Endodermal cell (in vitro differentiated cells): ENCODE results near the gene RCL1. TPM values are rescaled to one million over a fixed set of nuclear protein-coding genes. Genes with fewer than 3 reads are reported as not detected.

Experiments
- DNase-seq: peaks from one replicate; pipeline ENCODE4 v3.0.0-alpha.2; 2017
- H3K27ac ChIP-seq: 2 replicates; pipeline ENCODE4 v1.5.1; 2013; ENCODE audit warnings: mild to moderate bottlenecking, low read depth, low read length, moderate library complexity
- H3K27me3 ChIP-seq: 2 replicates; pipeline ENCODE4 v1.6.1; 2013; ENCODE audit warnings: mild to moderate bottlenecking, low read length, moderate library complexity; ENCODE audit not compliant: insufficient read depth, control insufficient read depth, poor library complexity, severe bottlenecking
- H3K36me3 ChIP-seq: 2 replicates; pipeline ENCODE4 v1.7.0; 2013; ENCODE audit warnings: mild to moderate bottlenecking, low read length, moderate library complexity; ENCODE audit not compliant: control insufficient read depth, insufficient read depth
- H3K4me1 ChIP-seq: one replicate; pipeline ENCODE4 v1.7.0; 2013; ENCODE audit warnings: low read length; ENCODE audit not compliant: control insufficient read depth, insufficient read depth
- H3K4me3 ChIP-seq: 2 replicates; pipeline ENCODE4 v1.5.1; 2013; ENCODE audit warnings: mild to moderate bottlenecking, low read length, moderate library complexity
- H3K9ac ChIP-seq: 2 replicates; pipeline ENCODE4 v1.6.1; 2013; ENCODE audit warnings: mild to moderate bottlenecking, low read length, moderate library complexity; ENCODE audit not compliant: poor library complexity, severe bottlenecking; ENCODE audit errors: extremely low read depth
- H3K9me3 ChIP-seq: 2 replicates; pipeline ENCODE4 v1.6.1; 2013; ENCODE audit warnings: mild to moderate bottlenecking, low read length, moderate library complexity; ENCODE audit not compliant: control insufficient read depth
- H3K27ac Mint-ChIP-seq: 2 replicates; pipeline ENCODE4 v1.8.0; 2020; ENCODE audit warnings: mixed read lengths
- H3K27me3 Mint-ChIP-seq: 2 replicates; pipeline ENCODE4 v1.8.0; 2021; ENCODE audit warnings: mild to moderate bottlenecking, mixed read lengths; ENCODE audit not compliant: insufficient read depth
- H3K36me3 Mint-ChIP-seq: 2 replicates; pipeline ENCODE4 v1.8.0; 2020; ENCODE audit warnings: low read depth, mixed read lengths
- H3K4me1 Mint-ChIP-seq: 2 replicates; pipeline ENCODE4 v1.8.0; 2020; ENCODE audit warnings: mixed read lengths
- H3K4me3 Mint-ChIP-seq: 2 replicates; pipeline ENCODE4 v1.8.0; 2020; ENCODE audit warnings: mild to moderate bottlenecking, moderate library complexity, mixed read lengths
- H3K9me3 Mint-ChIP-seq: 2 replicates; pipeline ENCODE4 v1.8.0; 2020; ENCODE audit warnings: mild to moderate bottlenecking, mixed read lengths
- WGBS, 2 experiments: methylation state at CpG; one replicate each; pipeline versions ENCODE4 v1.1.5 to v1.1.7; 2013; ENCODE audit warnings: missing lambda C conversion rate in 2 of 2, mixed read lengths in 1 of 2; ENCODE audit not compliant: insufficient coverage in 1 of 2, insufficient read length in 1 of 2; 5-methylcytosine and 5-hydroxymethylcytosine counted together
- total RNA-seq, 2 donors: library from RNA; stranded (reverse); fragmentation: NEBNext Ultra II Directional in 1 of 2; extraction: Animal tissue kit (Norgen Biotek cat#: 25700) in 1 of 2; gene quantifications; 2 replicates in 1 of 2; 3 replicates in 1 of 2; pipeline ENCODE4 v1.2.1, GENCODE V29; 2021
- TF ChIP-seq, protein P1 (sequence below): fragments of 200-600 bp; sonication (generic); conservative IDR thresholded peaks from 2 replicates; pipeline ENCODE4 v1.5.0; 2021; ENCODE audit warnings: antibody characterized with exemption, mild to moderate bottlenecking

Gene RCL1
- total RNA-seq, 2 donors from 2014 or later = 13.2 to 18.6 TPM

DNA sequence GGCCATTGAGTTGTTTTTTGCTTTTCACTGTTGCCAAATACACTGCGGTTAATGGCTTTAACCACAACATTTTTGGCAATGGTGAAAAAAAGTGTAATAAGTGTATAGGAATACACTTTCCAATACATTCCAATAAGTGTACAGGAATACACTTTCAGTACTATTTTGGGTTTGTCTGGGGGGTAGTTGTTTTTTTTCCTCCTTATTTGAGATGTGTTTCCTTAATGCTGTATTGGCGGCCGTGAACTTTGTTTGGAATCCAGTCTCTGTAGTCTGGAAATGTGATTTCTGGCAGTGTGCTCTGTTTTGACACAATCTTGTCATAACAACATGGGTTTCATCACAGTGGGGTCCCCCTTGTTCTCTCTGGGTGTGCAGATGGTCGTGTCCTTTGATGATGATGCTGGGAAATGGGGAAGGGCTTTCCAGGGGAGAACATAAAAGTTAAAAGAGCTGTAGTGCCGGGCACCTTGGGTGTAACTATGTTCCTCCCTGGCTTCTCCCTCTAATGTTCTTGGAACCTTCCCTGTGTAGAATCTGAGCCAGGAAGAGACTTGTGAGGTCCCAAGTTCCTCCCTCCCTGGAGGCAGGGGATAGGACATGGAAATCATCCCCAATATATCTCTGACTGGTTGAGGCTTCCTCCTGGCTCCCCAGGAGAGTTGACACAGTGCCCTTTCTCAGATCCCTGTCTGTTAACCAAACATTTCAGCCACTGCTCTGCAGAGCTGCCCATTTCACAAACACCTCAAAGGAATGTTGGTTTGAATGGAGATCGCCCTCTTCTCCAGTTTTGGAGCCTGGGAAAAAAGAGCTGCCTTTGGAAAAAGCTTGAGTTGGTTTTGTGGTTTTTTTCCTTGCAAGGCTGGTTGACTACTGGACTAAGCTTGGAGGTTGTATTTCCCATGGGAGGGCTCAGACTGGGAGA is 44.8 kb downstream of the RCL1 start:
- Mint-ChIP-seq H3K27me3 (no peaks in the 10 kb centered on the region), H3K9me3 (no peaks in the 10 kb centered on the region), H3K4me3 (no peak overlapping the region), H3K4me1 (peaks cover 30% of the 10 kb centered on the region), H3K36me3 (peaks cover 13% of the 10 kb centered on the region), H3K27ac (no peak overlapping the region)
- Histone ChIP-seq H3K9ac (no peak overlapping the region), H3K4me3 (no peak overlapping the region), H3K27ac (no peak overlapping the region), H3K27me3 (no peaks in the 10 kb centered on the region), H3K4me1 (no peaks in the 10 kb centered on the region), H3K9me3 (no peaks in the 10 kb centered on the region), H3K36me3 (peaks cover 22% of the 10 kb centered on the region)
- no peak for DNase-seq
- WGBS, 2 experiments = 92 to 95% methylated on average over 3 to 6 of the region's 6 CpGs
- TF ChIP-seq, protein P1, sequence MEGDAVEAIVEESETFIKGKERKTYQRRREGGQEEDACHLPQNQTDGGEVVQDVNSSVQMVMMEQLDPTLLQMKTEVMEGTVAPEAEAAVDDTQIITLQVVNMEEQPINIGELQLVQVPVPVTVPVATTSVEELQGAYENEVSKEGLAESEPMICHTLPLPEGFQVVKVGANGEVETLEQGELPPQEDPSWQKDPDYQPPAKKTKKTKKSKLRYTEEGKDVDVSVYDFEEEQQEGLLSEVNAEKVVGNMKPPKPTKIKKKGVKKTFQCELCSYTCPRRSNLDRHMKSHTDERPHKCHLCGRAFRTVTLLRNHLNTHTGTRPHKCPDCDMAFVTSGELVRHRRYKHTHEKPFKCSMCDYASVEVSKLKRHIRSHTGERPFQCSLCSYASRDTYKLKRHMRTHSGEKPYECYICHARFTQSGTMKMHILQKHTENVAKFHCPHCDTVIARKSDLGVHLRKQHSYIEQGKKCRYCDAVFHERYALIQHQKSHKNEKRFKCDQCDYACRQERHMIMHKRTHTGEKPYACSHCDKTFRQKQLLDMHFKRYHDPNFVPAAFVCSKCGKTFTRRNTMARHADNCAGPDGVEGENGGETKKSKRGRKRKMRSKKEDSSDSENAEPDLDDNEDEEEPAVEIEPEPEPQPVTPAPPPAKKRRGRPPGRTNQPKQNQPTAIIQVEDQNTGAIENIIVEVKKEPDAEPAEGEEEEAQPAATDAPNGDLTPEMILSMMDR = no peak

DNA sequence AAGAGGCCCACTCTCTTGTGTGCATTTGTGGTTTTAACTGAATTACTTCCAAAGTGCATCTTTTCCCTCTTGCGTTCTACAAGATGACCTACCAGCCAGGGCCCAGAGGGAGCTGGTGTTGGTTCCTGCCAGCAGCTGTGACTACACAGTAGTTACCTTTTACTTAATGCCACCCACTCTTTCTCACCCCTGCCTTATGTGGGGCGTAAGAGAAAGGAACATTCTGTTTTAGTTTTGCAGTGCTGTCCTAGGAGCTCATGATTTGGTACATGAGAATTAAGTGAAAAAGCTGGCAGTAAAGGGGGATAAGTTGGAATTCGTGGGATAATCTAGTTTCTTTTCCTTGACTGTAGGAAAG is 45.4 kb downstream of the RCL1 start:
- no peaks in the 10 kb centered on the region for H3K9me3 Mint-ChIP-seq
- peaks cover 26% of the 10 kb centered on the region for H3K36me3 ChIP-seq
- H3K27me3 Mint-ChIP-seq = no peaks in the 10 kb centered on the region
- 42 to 100% methylated on average over 1 to 2 of the region's 3 CpGs for WGBS, 2 experiments
- H3K27ac ChIP-seq = no peak overlapping the region
- no peak overlapping the region for H3K9ac ChIP-seq
- no peaks in the 10 kb centered on the region for H3K9me3 ChIP-seq
- H3K4me3 ChIP-seq = no peak overlapping the region
- no peaks in the 10 kb centered on the region for H3K27me3 ChIP-seq
- no peaks in the 10 kb centered on the region for H3K4me1 ChIP-seq
- peaks cover 9% of the 10 kb centered on the region for H3K36me3 Mint-ChIP-seq
- TF ChIP-seq, protein P1 = no peak
- H3K27ac Mint-ChIP-seq = no peak overlapping the region
- no peak overlapping the region for H3K4me3 Mint-ChIP-seq
- no peak for DNase-seq
- H3K4me1 Mint-ChIP-seq = peaks cover 25% of the 10 kb centered on the region

DNA sequence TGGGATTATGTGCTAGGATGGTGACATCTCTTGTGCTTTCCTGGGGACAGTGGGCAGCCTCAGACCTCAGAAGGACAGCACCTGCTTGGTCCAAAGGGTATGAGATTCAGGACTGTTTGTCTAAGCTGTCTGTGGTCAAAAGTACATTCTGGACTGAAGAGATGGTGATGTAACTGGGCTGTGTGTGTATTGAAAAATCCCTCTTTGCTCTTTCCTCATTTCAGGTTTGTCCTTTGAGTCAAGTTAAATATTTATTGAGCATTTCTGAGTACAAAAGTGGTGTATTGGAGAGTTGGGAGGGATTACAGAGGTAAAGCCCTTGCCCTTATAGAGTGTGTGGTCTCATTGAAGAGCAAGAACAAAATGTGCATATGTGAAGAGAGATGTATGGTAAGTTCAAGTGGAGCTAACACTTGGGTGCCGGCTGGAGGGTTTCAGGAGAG is 46.7 kb downstream of the RCL1 start:
- 80 to 84% methylated on average over 1 of the region's 1 CpG for WGBS, 2 experiments
- Mint-ChIP-seq H3K36me3 (peaks cover 11% of the 10 kb centered on the region), H3K4me3 (no peak overlapping the region), H3K4me1 (peaks cover 14% of the 10 kb centered on the region), H3K27me3 (no peaks in the 10 kb centered on the region), H3K27ac (no peak overlapping the region), H3K9me3 (no peaks in the 10 kb centered on the region)
- Histone ChIP-seq H3K27me3 (no peaks in the 10 kb centered on the region), H3K4me1 (no peaks in the 10 kb centered on the region), H3K36me3 (peaks cover 27% of the 10 kb centered on the region), H3K9ac (no peak overlapping the region), H3K9me3 (no peaks in the 10 kb centered on the region), H3K27ac (no peak overlapping the region), H3K4me3 (no peak overlapping the region)
- TF ChIP-seq, protein P1 = no peak
- no peak for DNase-seq
